Right ventricle myocardium superior (tissue), 1 donor: ENCODE measurements around the gene LDLRAD4. TPM values are rescaled to one million over a fixed set of nuclear protein-coding genes. Genes with fewer than 3 reads are reported as not detected.

Experiments
- ATAC-seq: fragments of 200-7000 bp; cut with Tn5 transposase; one replicate; pipeline ENCODE4 v1.9.1; 2020; ENCODE audit warnings: mild to moderate bottlenecking; ENCODE audit not compliant: poor library complexity
- DNase-seq: peaks from one replicate; pipeline ENCODE4 v3.0.0-alpha.2; 2020
- intact Hi-C: fragments of 100-400 bp; cut with DNase I; formaldehyde crosslinking; loops from one replicate; pipeline ENCODE4 v1.11.2; 2022
- total RNA-seq: library from RNA; stranded (reverse); fragmentation: NEBNext Ultra II Directional; extraction: Animal tissue kit (Norgen Biotek cat#: 25700); gene quantifications from one replicate; pipeline ENCODE4 v1.2.1, GENCODE V29; 2021
- donor health status: DM: no; HTN: yes; CAD: no; lungs with severe emphysema.

The LDLRAD4 gene
- total RNA-seq, 1 donor from 2014 or later: 29.3 TPM

DNA sequence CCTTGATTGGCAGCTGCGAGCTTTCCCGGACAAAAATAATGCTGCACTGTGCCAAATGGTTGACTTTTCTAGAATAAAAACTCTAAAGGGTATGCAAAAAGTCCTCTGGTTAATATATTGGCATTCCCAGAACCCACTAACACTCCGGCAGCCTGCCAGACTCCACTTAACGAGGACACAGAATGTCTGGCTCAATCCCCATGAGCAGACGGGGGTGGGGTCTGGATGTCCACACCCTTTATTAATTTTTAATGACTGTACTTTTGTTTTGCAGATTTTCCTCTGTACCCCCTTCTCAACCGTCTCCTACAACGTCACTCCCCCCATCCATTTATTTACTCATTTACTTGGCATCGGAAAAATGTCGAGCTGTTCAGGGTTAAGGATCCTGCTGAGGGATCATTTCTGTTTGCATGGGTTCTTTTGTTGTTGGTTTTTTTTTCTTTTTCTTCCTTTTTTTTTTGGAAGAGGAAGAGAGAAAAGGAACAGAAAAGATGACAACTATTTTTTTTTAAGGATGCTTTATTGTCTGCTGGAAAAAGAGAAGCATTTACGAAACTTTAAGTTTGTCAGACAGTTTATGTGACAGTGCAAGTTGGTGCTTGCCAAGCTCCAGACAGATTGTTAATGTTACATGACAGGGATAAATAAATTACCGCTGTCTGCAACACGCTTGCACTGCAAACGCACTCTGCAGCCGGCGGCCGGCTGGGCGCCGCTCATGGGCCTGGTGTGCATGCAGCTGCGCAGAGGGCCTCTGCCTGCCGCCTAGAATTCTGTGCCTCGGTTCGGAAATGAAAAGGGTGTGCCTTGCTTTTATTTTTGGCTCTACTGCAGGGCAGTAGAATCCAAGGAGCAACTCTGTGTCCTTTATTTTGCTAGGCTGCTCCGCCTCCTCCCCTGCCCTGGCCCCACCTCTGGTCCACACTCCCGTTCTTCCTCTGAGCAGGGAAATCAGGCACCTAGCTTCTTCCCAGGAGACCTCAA lies 3.6 kb downstream of the LDLRAD4 start:
- DNase-seq: peak; percentile 89
- intact Hi-C loops: loop anchor here (2.0 kb wide), 1 partner anchor 43 kb away; no protein-coding TSS in a partner anchor
- ATAC-seq: peak; percentile 47

DNA sequence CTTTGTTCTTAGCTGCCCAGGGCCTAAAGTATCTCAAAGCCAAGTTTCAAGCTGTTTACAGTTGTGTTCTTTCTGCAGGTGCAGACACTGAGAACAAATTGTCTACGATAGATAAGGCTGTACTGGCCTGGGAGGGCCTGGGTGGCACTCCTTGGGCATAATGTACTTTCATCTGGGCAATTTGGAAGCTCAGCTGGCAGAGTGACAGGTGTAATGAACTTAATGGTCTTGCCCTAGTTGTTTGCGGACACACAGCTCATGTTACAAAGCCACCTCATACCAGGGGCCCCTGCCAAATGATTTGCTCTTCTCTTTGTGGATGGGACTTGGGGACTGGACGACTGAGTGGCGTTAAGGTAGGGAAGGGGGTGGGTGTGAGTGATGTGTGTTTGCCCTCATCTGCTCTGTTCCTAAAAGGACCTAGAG lies 4.3 kb downstream of the LDLRAD4 start:
- ATAC-seq: peak; percentile 59
- intact Hi-C loops: loop anchor here (2.0 kb wide), 1 partner anchor 42 kb away; no protein-coding TSS in a partner anchor
- DNase-seq: no peak

DNA sequence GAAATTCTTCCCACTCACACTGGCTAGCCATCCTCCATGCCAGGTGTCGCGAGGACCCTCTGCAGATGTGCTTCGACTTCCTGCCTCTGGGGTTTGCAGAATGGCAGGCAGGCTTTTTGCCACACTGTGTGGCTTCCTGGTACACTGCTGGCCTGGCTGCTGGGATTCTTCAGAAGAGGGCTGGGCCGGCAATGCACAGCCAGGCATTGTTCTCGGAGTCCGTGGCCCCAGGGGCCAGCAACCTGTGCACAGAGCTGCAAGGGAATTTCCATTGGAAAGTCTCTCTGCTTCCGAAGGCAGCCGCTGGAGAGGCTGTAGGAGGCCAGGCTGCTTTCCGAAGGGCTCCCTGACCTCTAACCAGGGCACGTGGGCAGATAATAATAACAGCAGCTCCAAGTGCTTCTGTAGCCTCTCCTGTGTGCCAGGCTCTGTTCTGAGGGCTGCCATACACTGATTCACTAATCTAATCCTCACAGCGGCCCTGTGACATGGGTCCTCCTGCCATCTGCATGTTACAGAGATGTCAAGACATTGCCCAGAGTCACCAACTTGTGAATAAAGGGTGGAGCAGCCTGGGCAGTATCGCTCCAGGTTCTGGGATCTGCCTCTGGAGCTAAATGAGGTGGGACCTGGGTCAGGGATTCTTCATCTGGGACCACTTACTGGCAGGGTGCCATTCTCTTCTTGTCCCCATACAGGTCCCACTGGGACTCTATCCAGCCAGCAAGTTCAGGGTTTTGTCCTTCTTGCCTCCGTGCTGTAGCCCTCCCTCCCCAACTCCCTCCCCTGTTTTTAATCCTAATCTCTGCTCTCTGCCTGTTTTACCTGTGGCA lies 5.0 kb downstream of the LDLRAD4 start:
- DNase-seq (peak; percentile 72), ATAC-seq (peak; percentile 74)
- intact Hi-C loops: loop anchor here (2.0 kb wide), 1 partner anchor 41 kb away; no protein-coding TSS in a partner anchor

DNA sequence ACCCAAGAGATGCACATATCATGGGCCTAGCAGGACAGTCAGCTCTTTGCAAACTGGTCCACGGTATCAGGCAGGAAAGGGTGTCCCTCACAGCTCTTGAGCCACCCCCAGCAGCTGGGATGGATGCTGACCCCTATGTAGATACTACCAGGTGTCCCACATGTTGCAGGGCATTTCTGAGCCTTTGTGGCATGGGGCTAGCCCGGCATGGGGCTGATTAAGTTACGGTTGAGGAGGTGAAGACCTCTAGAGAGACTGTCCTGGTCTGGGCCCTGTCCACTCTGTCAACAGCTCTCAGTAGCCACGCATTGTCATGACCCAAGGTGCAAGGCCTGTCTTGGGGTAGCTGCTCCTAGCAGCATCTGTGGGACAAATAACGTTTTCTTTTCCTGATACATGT lies 6.7 kb downstream of the LDLRAD4 start:
- no peak for DNase-seq
- no peak for ATAC-seq
- intact Hi-C loops: no loop called here

DNA sequence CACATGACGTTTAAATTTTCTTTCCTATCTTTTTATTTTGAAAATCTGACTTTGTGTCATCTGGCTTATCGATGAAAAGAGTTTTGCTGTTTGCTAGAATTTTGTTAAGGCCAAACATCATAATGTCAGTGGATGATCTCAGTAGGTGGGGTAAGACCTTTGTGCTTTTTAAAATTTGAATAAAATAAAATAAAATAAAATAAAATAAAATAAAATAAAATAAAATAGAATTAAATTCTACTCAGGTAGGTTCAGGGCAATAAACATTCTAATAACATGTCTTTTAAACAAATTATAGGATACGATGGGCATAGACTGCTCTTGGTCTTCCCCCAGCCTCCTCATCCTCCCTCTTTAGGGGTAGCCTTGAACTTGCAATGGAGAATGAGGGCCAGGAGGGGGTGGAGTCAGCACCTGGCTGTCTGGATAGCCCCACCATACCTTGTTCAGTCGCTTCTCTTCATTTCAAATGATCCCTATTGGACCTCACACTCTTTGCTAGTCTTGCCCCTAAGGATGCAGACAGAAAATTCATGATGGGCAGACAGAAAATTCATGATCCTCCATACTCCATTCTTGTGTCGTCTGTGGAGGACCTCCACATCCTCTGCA lies 8.1 kb downstream of the LDLRAD4 start:
- ATAC-seq: no peak
- intact Hi-C loops: no loop called here
- no peak for DNase-seq

DNA sequence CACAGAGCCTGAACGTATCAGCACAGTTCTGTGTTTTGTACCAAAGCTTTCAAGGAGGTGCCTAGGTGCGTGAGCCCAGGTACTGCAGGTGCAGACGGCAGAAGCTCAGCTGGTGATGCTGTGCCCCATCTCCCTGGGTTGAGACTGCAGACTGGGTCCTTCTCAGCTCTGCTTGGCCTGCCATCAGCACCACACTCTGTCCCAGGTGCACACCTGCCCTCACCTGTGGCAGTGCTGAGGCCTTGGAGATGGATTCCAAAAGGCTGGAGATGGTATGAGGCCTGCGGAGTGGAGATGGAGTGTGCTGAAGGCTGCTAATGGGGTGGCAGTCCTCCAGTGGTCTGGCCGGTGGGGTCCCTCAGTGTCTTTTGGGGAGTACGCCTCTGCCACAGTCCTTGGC lies 9.3 kb downstream of the LDLRAD4 start:
- ATAC-seq (no peak), DNase-seq (no peak)
- intact Hi-C loops: no loop called here

DNA sequence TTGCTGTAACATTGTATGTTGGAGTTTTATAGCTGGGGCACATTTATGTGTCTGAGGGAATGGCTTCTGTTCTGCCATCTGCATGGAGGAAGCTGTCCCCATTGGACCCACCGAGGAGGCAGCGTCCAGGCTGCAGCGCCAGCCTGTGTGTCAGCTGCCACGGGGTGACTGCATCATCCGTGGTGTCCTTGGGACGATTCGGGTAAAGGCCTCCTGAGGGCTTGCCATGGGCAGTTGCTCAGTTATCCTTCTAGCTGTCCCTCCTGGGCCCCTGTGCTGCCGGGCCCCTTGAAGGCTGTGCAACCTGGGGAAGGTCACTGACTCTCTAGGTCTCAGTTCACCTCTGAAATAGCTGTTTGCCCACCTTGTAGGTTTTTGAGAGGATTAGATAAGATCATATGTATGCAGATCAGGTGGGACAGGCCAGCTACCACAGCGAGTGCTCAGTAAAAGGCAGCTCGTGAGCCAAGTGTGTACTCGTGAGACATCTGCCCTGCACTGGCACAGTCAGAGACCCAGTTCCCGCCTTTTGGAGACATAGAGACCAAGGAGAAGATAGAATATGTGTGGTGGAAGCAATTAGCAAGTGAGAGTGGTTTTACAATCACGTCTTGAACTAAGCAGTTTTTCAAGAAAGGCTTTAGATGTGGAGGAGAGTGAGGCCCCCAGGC lies 10.6 kb downstream of the LDLRAD4 start:
- intact Hi-C loops: no loop called here
- no peak for DNase-seq
- ATAC-seq: peak; percentile 8

DNA sequence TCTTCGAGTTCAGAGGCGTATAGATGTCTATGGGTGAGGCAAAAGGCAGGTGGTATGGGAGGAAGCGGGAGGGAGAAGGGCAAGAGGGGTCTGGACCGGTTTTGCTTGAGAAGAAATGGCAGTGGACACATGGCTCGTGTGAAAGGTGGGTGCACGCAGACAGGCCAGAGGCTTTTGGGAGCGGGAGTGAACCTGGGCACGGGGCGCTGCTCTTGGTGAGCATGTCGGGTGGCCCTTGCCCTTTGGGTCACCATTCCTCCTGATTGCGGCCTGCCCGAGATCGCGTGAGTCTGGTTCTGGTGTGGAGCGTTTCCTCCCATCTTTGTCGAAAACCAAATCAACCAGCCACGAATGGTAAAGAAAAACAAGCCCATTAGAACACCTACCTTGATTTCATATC lies 12.6 kb downstream of the LDLRAD4 start:
- ATAC-seq: no peak
- intact Hi-C loops: no loop called here
- DNase-seq: no peak

DNA sequence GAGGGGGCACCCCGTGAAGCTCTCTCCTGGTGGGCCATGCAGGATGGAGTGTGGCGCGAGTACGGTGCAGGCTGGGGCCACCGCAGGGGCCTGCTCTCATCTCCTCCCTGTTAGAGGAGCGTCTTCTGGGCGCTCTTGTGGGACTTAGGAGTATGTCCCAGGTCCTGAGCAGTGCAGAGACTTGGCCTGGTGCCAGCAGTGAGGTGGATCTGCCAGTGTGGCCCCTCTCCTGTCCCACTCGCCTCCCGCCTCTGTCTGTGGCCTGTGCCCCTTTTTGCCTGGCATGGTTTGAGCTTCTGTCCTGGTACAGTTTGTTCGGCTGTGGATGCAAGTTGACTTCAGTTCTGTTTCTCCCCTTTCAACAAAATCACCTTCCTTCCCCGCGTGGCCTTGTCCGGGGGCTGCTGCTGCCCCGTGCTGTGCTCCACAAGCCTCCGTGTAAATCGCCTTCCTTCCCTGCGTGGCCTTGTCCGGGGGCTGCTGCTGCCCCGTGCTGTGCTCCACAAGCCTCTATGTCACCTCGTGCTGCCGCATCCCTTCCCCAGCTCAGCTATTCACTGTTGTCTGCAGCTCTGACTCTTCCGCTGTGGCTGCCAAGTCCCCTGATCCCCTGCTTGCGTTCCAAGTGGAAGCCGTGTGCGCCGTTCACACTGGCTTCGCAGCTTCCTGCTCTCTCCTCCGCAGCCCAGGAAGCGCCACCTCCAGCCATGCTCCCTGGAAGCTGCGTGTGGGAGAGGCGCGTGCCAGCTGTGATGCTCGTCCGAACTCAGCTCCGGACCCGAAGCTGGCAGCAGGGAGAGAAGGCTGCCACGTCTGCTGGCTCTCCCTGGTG lies 13.7 kb downstream of the LDLRAD4 start:
- intact Hi-C loops: no loop called here
- peak; percentile 56 for ATAC-seq
- peak; percentile 74 for DNase-seq

DNA sequence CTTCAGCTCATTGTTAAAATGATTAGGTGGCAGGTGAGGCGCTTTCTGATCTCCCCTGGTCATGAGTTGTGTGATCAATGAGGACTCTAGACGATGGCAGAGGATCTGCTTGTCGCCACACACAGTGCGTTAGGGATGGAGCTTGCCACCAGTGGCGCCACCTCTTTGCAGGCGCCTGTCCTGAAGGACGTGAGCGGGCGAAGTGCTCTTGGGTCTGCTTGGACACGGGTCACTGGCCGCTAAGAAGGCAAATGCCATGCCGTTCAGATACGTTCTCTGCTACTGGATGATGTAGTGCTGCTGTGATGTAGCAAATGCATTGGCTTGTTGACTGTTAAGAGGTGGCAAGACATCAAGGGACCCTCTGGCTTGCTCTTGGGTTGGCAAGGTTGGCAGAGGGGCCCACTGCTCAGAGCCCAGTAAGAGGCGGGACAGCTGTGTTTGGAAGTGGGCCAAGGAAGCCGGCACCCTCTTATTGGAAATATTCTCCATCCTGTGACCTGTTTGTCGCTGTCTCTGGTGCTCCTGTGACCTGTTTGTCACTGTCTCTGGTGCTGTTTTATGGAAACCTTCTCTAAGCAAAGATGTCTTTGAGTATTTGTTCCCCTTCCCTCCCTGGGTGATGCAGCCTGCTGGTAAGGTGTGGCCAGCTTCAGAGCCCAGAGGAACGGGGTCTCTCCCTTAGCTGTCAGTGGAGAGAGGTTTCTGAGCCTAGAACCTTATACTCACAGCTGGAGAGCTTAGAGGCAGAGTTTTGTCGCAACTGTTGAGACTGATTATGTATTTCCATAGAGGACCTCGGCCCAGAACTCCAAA lies 14.6 kb downstream of the LDLRAD4 start:
- DNase-seq (no peak), ATAC-seq (no peak)
- intact Hi-C loops: no loop called here

DNA sequence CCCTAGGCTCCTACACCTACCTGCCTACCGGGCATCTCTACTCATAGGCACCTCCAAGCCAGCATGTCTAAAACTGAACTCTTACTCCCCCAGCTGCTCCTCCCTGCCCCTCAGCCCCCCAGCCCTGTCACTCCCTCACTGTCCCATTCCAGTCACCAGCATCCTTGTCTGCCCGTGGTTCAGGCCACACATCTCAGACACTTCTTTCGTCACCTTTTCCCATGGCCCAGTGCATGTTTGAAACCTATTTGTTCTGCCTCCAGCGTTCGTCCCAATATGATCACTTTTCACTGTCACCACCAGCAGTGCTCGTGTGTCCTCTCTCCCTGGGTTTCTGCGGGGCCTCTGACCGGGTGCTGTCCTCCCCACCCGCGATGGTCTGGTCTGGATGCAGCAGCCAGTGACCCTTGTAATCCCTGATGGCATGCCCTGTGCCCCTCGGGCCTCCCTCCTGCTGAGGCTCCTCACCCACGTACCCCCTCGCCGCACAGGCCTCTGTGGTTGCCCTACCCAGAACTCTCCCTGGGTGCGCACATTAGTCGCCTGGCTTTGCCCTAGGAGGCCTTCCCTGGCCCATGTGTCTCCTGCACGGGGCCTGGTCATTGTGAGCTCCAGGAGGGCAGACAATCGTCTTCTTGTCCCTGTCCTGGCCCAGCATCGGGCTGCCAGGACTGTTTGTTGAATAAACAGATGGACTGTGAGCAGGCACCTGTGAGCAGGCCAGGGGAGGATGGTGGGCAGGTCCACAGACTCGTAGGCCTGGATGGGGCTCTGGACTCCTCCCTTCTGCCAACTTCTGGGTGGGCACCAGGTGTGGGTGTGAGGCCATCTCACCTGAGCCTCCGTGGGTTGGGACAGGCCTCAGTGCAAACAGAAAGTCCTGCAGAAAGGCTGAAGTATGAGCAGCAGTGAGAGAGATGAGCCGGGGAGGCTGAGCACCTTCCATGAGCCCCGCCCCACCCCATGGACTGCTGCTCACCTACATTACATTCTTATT lies 15.5 kb downstream of the LDLRAD4 start:
- intact Hi-C loops: no loop called here
- DNase-seq (no peak), ATAC-seq (no peak)

DNA sequence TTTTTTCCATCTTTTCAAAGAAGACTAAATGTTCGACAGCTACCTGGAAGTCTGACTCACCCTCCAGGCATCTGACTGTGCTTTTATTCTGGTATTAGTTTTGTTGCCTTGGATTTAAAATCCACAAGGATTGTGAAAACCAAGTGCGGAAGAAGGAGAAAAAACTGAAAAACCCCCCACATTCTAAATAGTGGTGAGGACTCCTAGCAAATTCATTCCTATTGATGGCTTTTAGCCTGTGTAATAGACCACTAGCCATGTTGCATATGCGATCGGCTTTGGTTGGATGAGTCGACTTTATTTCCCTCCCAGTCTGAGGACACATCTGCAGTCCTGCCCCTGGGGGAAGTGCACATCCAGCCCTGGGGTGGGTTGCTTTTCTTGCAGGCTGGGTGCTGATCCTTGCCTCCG lies 16.9 kb downstream of the LDLRAD4 start:
- no peak for ATAC-seq
- intact Hi-C loops: no loop called here
- DNase-seq: no peak

DNA sequence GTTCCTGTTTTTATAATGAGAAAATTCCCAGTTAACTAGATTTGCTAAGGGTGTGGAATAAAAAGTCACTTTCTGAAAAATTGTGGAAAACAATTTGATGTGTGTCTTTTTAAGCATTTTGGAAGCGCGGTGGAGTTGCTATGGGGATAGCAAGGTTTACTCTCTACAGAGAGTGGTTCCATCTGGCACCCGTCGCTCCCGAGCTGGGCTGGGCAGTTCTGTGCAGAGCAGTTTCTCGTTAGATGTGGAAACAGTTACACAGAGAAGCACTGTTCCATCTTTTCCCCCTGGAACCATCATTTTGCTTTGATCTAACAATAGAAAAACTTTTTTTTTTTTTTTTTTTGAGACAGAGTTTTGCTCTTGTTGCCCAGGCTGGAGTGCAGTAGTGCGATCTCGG lies 17.4 kb downstream of the LDLRAD4 start:
- DNase-seq (peak; percentile 85), ATAC-seq (peak; percentile 89)
- intact Hi-C loops: no loop called here

DNA sequence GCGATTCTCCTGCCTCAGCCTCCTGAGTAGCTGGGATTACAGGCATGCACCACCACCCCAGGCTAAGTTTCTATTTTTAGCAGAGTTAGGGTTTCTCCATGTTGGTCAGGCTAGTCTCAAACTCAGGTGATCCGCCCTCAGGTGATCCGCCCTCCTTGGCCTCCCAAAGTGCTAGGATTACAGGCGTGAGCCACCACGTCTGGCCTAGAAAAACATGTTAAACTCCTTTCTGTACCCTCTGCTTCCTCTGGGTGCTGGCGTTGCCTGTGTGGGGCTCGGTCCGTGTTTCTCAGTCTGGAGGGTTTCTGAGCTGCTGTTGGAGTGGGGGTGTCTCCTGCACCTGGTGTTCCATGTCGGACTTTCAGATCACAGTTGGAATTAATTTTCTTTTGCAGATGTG lies 17.9 kb downstream of the LDLRAD4 start:
- intact Hi-C loops: no loop called here
- DNase-seq (no peak), ATAC-seq (no peak)

DNA sequence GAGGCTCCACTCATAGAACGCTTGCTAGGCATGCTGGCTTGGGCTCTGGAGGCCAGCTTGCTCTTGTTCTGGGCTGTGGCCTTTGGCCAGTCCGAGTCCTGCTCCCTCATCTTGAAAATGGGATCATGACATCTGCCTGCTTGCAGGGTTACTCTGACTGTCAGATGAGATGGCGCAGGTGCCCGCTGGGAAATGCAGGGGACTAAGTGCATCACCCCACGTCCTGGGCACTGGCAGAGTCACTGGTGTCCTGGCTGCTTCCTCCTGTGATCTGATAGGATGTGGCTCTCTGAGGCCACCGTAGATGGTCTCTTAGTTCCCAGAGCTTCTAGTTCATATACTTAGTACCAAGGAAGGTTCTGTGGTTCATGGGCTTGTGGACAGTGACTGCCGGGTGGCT lies 18.5 kb downstream of the LDLRAD4 start:
- DNase-seq (no peak), ATAC-seq (no peak)
- intact Hi-C loops: no loop called here

DNA sequence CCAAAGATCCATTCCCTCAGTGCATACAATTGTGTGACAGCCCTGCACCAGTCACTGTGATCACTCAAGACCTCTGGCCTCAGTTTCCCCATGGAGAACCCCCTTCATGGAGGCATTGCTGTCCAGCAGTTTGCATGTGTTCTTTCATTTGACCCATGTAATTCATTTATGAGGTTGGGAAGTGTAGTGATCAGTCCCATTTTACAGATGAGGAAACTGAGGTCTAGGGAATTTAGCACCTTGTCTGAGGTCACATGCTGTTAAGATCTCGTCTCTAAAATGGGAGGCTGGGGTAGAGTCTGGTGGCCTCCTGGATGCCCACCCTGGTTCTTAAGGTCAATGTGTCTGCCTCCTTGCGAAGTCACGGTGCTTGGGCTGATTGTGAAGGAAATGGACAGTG lies 19.1 kb downstream of the LDLRAD4 start:
- ATAC-seq (no peak), DNase-seq (no peak)
- intact Hi-C loops: no loop called here
